Gastroesophageal sphincter (tissue), 4 donors: ENCODE results near the gene ZNF593. TPM values are rescaled to one million over a fixed set of nuclear protein-coding genes. Genes with fewer than 3 reads are reported as not detected.

ENCODE experiments used
- ATAC-seq: fragments of 150-250 bp; one replicate; pipeline ENCODE4 v1.9.1; 2016; ENCODE audit warnings: mild to moderate bottlenecking, moderate library complexity
- H3K27ac ChIP-seq, 4 donors: fragments of 200-600 bp; sonication (generic) in 3 of 4; 1 replicate in 3 of 4; 2 replicates in 1 of 4; pipeline ENCODE4 v1.5.1; 2016 to 2019
- H3K27me3 ChIP-seq: fragments of 200-600 bp; sonication (generic); one replicate; pipeline ENCODE4 v1.5.1; 2019
- H3K36me3 ChIP-seq, 2 donors: fragments of 200-600 bp; sonication (generic); one replicate each; pipeline ENCODE4 v1.5.1; 2019; ENCODE audit warnings: control low read depth in 1 of 2
- H3K4me1 ChIP-seq, 3 donors: fragments of 200-600 bp; sonication (generic); 1 replicate in 2 of 3; 2 replicates in 1 of 3; pipeline ENCODE4 v1.5.1; 2016 to 2019; ENCODE audit warnings: control low read depth in 2 of 3
- H3K4me3 ChIP-seq, 2 donors: fragments of 200-600 bp; sonication (generic); one replicate each; pipeline ENCODE4 v1.5.1; 2019; ENCODE audit warnings: mild to moderate bottlenecking in 1 of 2, moderate library complexity in 1 of 2
- H3K9me3 ChIP-seq, 3 donors: fragments of 200-600 bp; sonication (generic); one replicate each; pipeline ENCODE4 v1.5.1; 2017 to 2019; ENCODE audit warnings: control low read depth in 2 of 3
- EP300 ChIP-seq: sonication (generic); formaldehyde crosslinking; IDR thresholded peaks from one replicate; pipeline ENCODE4 v1.6.1; 2017; ENCODE audit warnings: antibody characterized with exemption, mild to moderate bottlenecking
- POLR2A ChIP-seq, 2 donors: fragments of 450-650 bp; IDR thresholded peaks; one replicate each; pipeline ENCODE4 v1.6.1; 2017; ENCODE audit warnings: antibody characterized with exemption in 2 of 2, mild to moderate bottlenecking in 2 of 2, moderate library complexity in 1 of 2
- POLR2AphosphoS5 ChIP-seq: sonication (generic); formaldehyde crosslinking; IDR thresholded peaks from one replicate; pipeline ENCODE4 v1.6.1; 2017; ENCODE audit warnings: antibody characterized with exemption
- WGBS, 2 donors: methylation state at CpG; one replicate each; pipeline ENCODE4 v1.1.5; 2018; ENCODE audit warnings: low coverage in 1 of 2; 5-methylcytosine and 5-hydroxymethylcytosine counted together
- total RNA-seq, 4 donors: library from RNA; depleted of rRNA; stranded (reverse); fragments of >200 nt; gene quantifications; one replicate each; pipeline ENCODE4 v1.1.0, GENCODE V29; 2016
- TF ChIP-seq, protein P1 (sequence below), 4 experiments: fragments of 200-600 bp in 2 of 4; fragments of 450-650 bp in 2 of 4; sonication (generic) in 1 of 4; IDR thresholded peaks; one replicate each; pipeline ENCODE4 v1.5.1; 2017 to 2019; ENCODE audit warnings: antibody characterized with exemption in 4 of 4, mild to moderate bottlenecking in 2 of 4, moderate library complexity in 2 of 4

ZNF593 gene
- total RNA-seq, 4 donors from 2014 or later, result 5.0 to 22.8 (median 16.6) TPM

GRCh38 chr1:26145960-26146294, 23.8 kb upstream of the ZNF593 start:
- Histone ChIP-seq H3K27me3 (peaks cover 31% of the 10 kb centered on the region), H3K4me1 (peaks cover 0 to 8% (median 0%) of the 10 kb centered on the region in 3 donors), H3K36me3 (no peaks in the 10 kb centered on the region), H3K27ac (no peak overlapping the region), H3K4me3 (no peak overlapping the region), H3K9me3 (no peaks in the 10 kb centered on the region)
- TF ChIP-seq POLR2A (IDR thresholded peaks at IDR 0.05) (no peak), POLR2AphosphoS5 (no peak), EP300 (no peak)
- ATAC-seq, result no peak
- WGBS, 2 donors, result 40% methylated on average over 1 of the region's 6 CpGs; no CpG with 5 or more reads in 1 of the 2 donors

- H3K27me3 ChIP-seq, result peaks cover 40% of the 10 kb centered on the region
- no peaks in the 10 kb centered on the region for H3K9me3 ChIP-seq
- H3K4me3 ChIP-seq, result no peak overlapping the region
- H3K27ac ChIP-seq, result no peak overlapping the region
- TF ChIP-seq, protein P1, sequence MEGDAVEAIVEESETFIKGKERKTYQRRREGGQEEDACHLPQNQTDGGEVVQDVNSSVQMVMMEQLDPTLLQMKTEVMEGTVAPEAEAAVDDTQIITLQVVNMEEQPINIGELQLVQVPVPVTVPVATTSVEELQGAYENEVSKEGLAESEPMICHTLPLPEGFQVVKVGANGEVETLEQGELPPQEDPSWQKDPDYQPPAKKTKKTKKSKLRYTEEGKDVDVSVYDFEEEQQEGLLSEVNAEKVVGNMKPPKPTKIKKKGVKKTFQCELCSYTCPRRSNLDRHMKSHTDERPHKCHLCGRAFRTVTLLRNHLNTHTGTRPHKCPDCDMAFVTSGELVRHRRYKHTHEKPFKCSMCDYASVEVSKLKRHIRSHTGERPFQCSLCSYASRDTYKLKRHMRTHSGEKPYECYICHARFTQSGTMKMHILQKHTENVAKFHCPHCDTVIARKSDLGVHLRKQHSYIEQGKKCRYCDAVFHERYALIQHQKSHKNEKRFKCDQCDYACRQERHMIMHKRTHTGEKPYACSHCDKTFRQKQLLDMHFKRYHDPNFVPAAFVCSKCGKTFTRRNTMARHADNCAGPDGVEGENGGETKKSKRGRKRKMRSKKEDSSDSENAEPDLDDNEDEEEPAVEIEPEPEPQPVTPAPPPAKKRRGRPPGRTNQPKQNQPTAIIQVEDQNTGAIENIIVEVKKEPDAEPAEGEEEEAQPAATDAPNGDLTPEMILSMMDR (IDR thresholded peaks at IDR 0.05), result no peak
- no peak for TF ChIP-seq POLR2AphosphoS5
- no peak for TF ChIP-seq POLR2A (IDR thresholded peaks at IDR 0.05)
- TF ChIP-seq EP300, result no peak
- H3K36me3 ChIP-seq, result no peaks in the 10 kb centered on the region
- peaks cover 0 to 8% (median 0%) of the 10 kb centered on the region in 3 donors for H3K4me1 ChIP-seq
- ATAC-seq, result no peak
These were observed 20.8 kb upstream of the ZNF593 start for GRCh38 chr1:26148887-26149286.

GRCh38 chr1:26153966-26154532, 15.7 kb upstream of the ZNF593 start:
- Histone ChIP-seq H3K27ac (no peak overlapping the region), H3K4me1 (no peaks in the 10 kb centered on the region), H3K9me3 (no peaks in the 10 kb centered on the region), H3K27me3 (peaks cover 68% of the 10 kb centered on the region), H3K4me3 (no peak overlapping the region), H3K36me3 (no peaks in the 10 kb centered on the region)
- TF ChIP-seq, protein P1 (IDR thresholded peaks at IDR 0.05), result no peak
- TF ChIP-seq POLR2AphosphoS5 (no peak), EP300 (no peak)
- WGBS, 2 donors, result 63 to 67% methylated on average over 3 of the region's 5 CpGs
- no peak for ATAC-seq

GRCh38 chr1:26154750-26155149, 15.0 kb upstream of the ZNF593 start:
- H3K36me3 ChIP-seq, result no peaks in the 10 kb centered on the region
- TF ChIP-seq EP300 (no peak), POLR2A (IDR thresholded peaks at IDR 0.05) (no peak), POLR2AphosphoS5 (no peak)
- TF ChIP-seq, protein P1 (IDR thresholded peaks at IDR 0.05), result no peak
- no peaks in the 10 kb centered on the region for H3K4me1 ChIP-seq
- H3K9me3 ChIP-seq, result no peaks in the 10 kb centered on the region
- peaks cover 69% of the 10 kb centered on the region for H3K27me3 ChIP-seq
- ATAC-seq, result no peak
- H3K4me3 ChIP-seq, result peak overlapping the region in 1 of 2 donors; percentile 8
- H3K27ac ChIP-seq, result peak overlapping the region in 3 of 4 donors; percentile 48 to 66 (median 63)
- WGBS, 2 donors, result 36 to 72% methylated on average over 6 to 7 of the region's 9 CpGs

- TF ChIP-seq EP300, result no peak
- peak; percentile 50 for TF ChIP-seq POLR2AphosphoS5
- TF ChIP-seq, protein P1 (IDR thresholded peaks at IDR 0.05), result no peak
- no peak for TF ChIP-seq POLR2A (IDR thresholded peaks at IDR 0.05)
- Histone ChIP-seq H3K36me3 (no peaks in the 10 kb centered on the region), H3K27me3 (peaks cover 61% of the 10 kb centered on the region), H3K9me3 (no peaks in the 10 kb centered on the region), H3K4me1 (peaks cover 0 to 2% (median 0%) of the 10 kb centered on the region in 3 donors), H3K27ac (peak overlapping the region in 3 of 4 donors; percentile 49 to 66 (median 63)), H3K4me3 (peak overlapping the region in 1 of 2 donors; percentile 41)
- peak; percentile 54 for ATAC-seq
- 42 to 75% methylated on average over 5 to 6 of the region's 21 CpGs for WGBS, 2 donors
These were observed 14.1 kb upstream of the ZNF593 start for GRCh38 chr1:26155370-26156284.
